GM19099 (cell line): Measurements from ENCODE around the gene PLXNA2.

Experiments
- POLR2A ChIP-seq: IDR thresholded peaks from 3 replicates; pipeline ENCODE4 v1.6.1; 2011; ENCODE audit warnings: low read depth; ENCODE audit not compliant: insufficient read length; ENCODE audit errors: extremely low read depth

Gene PLXNA2

DNA sequence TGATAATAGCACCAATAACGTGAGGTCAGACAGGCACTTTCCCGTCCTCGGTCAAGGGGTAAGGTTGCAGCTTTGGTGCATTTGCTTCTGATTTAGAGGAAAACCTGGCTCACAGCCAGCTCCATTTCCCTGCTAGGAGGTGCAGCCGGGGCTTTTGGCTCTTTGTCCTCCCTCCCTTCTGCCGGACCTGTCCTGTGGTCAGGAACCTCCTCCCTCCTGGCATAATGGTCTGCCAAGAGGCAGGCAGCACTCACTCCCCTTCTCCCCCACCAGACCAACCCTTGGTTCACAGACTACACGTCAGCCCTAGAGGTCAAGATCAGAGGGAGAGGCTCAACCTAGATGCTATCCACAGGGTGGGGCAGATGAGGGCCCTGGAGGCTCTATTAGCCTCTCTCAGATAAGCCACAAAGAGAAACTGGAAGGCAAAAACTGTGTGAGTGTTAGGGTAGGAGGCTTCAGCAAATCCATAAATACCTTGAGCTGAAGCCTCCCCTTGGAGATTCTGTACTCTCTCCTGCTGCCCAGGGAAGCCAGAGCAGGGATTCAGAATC is 64.8 kb downstream of the PLXNA2 start:
- TF ChIP-seq POLR2A: no peak

DNA sequence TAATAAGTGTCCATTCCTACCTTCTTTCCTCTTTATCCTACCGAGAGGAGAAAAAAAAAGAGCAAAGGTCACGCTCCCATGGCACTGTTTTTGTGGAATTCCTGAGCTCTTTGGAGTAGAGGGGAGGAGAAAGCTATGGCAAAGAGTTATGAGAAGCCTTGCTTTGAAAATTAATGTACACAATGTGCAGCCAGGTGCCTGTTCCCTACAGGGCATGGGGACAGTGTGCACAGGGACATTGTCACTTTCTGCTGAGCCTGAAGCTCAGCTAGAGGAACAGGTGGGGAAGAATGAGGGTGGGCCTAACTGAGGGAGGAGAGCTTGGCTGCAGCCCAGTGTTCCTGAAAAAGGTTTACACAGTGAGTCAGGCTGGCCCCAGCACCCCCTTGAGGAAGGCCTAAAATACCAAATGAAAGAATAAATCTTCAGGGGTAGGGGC is 66.1 kb downstream of the PLXNA2 start:
- TF ChIP-seq POLR2A: no peak

- TF ChIP-seq POLR2A: no peak
Measured at GRCh38 chr1:208177656-208178055, 66.5 kb downstream of the PLXNA2 start.

DNA sequence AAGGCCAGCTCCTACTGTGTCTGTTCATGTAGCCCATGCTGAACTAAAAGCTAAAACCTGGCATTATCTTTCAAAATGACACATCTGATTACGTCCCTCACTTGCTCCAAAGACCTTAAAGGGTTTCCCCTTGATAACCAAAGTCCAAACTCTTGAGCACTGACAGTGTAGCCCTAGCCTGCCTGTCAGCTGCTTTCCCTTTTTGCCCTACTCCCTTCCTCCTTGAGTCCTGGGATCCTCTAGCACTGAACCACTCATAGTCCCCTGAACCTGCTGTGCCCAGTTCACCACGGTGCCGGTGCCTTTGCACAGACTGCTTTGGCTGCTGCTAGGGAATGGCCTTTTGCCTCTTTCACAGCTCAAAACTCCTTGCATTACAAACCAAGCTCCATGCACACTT is 67.5 kb downstream of the PLXNA2 start:
- TF ChIP-seq POLR2A: no peak

GRCh38 chr1:208175508-208175895 is 68.7 kb downstream of the PLXNA2 start:
- TF ChIP-seq POLR2A: no peak

- TF ChIP-seq POLR2A: no peak
Measured at GRCh38 chr1:208174731-208175507, 69.3 kb downstream of the PLXNA2 start.

GRCh38 chr1:208174200-208174599 is 70.0 kb downstream of the PLXNA2 start:
- no peak for TF ChIP-seq POLR2A

- no peak for TF ChIP-seq POLR2A
Measured at GRCh38 chr1:208173749-208174148, 70.4 kb downstream of the PLXNA2 start.

DNA sequence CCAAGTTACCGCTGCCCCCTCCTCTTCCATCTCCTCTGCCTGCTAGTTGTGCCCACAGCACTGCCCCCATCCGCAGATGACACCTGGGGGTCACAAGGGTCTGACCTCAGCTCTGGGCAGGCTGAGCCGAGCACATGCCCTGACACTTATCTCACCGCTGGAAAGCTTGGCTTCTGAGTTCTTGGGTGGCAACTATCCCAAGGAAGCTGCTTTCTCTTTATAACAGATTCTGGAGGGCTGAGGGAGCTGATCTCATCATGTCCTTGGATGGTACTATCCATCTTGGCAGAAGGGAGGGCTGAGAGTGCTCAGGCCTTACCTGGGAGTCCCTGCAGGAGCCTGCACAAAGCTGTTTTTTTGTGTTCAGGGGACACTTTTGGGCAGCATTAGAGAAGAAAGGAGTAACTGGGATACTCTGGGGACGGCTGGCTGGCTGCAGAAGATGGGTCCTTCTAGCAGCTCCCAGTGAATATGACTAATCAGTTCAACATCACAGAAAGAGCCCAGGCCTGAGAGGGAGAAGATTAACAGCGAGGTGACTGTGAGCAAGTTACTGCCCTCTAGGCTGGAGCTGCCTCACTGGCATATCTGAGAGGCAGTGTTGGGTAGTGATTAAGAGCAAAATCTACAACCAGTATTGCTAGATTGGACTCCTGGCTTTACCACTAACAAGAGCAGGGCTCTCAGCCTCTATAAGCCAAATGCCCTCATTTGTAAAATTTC is 71.6 kb downstream of the PLXNA2 start:
- TF ChIP-seq POLR2A: no peak

GRCh38 chr1:208171616-208172422 is 72.4 kb downstream of the PLXNA2 start:
- TF ChIP-seq POLR2A: no peak

DNA sequence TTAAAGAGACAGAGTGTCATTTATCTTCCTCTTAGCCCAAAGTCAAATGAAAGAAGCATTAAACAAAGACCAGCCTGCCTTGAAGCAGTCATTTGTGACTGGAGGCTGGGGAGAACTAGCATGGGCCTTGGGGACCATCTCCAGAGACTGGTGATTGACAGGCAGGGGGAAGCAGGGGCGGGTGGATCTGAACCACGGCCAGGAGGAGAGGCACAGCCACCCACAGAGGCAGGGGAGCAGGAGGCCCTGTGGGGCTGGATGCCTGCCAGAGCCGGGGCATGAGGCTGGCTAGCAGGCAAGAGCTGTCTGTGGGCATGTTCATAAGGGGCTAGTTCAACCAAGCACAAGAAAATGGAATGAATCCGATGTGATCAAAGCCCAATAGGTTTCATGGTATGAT is 73.9 kb downstream of the PLXNA2 start:
- TF ChIP-seq POLR2A: no peak

GRCh38 chr1:208169081-208169879 is 74.9 kb downstream of the PLXNA2 start:
- TF ChIP-seq POLR2A: no peak

DNA sequence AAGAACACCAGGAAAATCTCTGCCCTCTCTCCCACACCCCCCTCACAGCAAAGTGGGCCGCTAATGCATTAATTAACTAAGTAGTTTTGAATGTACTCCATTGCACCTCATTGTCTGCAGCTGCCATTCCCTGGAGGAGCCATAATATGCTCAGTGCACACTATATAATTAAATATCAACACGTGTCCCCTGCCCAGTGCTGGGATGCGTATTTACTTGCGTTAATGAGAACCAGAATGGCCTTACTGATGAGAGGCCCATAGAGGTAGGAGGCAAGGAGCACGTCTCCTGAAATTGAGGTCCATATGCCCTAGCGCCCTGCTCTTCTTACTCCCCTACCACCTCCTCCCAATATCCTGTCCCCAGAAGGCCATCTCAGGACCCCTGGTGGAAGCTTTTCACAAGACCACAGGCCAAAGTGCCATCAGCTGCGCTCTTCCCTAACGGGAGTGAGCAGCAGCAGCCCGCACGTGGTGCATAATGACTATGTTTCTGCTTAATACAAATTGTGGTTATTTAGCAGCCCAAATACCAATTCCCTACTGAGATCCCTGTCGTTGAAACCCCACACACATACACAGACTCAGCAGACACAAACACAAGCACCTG is 76.8 kb downstream of the PLXNA2 start:
- no peak for TF ChIP-seq POLR2A
